HepG2 (cell line): Measurements from ENCODE around the gene KDM1B. TPM values are rescaled to one million over a fixed set of nuclear protein-coding genes. Genes with fewer than 3 reads are reported as not detected.

Experiments used
- AGO2 ChIP-seq: fragments of 200-400 bp; formaldehyde crosslinking; optimal IDR thresholded peaks from 2 replicates; pipeline ENCODE3; 2017; ENCODE audit warnings: mild to moderate bottlenecking, low read depth, low read length, moderate library complexity
- AKAP8 ChIP-seq: sonication (generic); formaldehyde crosslinking; IDR thresholded peaks from 2 replicates; pipeline ENCODE4 v1.5.1; 2020; ENCODE audit warnings: mild to moderate bottlenecking, missing genetic modification reagents
- CENPX ChIP-seq: sonication (generic); formaldehyde crosslinking; IDR thresholded peaks from 2 replicates; pipeline ENCODE4 v1.9.0; 2021; ENCODE audit warnings: mild to moderate bottlenecking, missing genetic modification reagents, moderate library complexity
- DBP ChIP-seq: sonication (generic); formaldehyde crosslinking; IDR thresholded peaks from 2 replicates; pipeline ENCODE4 v1.4.0; 2020; ENCODE audit warnings: missing genetic modification reagents; ENCODE audit errors: not compliant biosample characterization
- FUBP1 ChIP-seq: sonication (generic); formaldehyde crosslinking; IDR thresholded peaks from 2 replicates; pipeline ENCODE4 v1.5.1; 2020; ENCODE audit warnings: missing genetic modification reagents, mild to moderate bottlenecking, borderline replicate concordance
- IRF1 ChIP-seq: sonication (generic); formaldehyde crosslinking; IDR thresholded peaks from 2 replicates; pipeline ENCODE4 v1.4.0; 2020; ENCODE audit warnings: low read depth, mild to moderate bottlenecking, missing genetic modification reagents
- KDM5B ChIP-seq: sonication (generic); formaldehyde crosslinking; IDR thresholded peaks from 2 replicates; pipeline ENCODE4 v1.4.0; 2020; ENCODE audit warnings: missing genetic modification reagents, mild to moderate bottlenecking, borderline replicate concordance
- KLF16 ChIP-seq, 2 experiments: sonication (generic) in 1 of 2; formaldehyde crosslinking in 1 of 2; IDR thresholded peaks; 2 replicates each; pipeline versions ENCODE4 v1.6.1 to v1.8.0; 2016 to 2023; ENCODE audit warnings: missing genetic modification reagents in 2 of 2, missing compliant biosample characterization in 1 of 2
- ONECUT2 ChIP-seq: sonication (generic); formaldehyde crosslinking; IDR thresholded peaks from 2 replicates; pipeline ENCODE4 v1.4.0; 2020; ENCODE audit warnings: missing genetic modification reagents
- PCBP1 ChIP-seq: fragments of 200-400 bp; formaldehyde crosslinking; IDR thresholded peaks from 2 replicates; pipeline ENCODE4 v1.6.1; 2017; ENCODE audit warnings: mild to moderate bottlenecking, low read depth, low read length, borderline replicate concordance
- PHF20 ChIP-seq: sonication (generic); formaldehyde crosslinking; IDR thresholded peaks from 2 replicates; pipeline ENCODE4 v1.5.0; 2020; ENCODE audit warnings: mild to moderate bottlenecking, missing genetic modification reagents
- POLR2A ChIP-seq, 2 experiments: IDR thresholded peaks; 2 replicates each; pipeline ENCODE4 v1.6.1; 2011; ENCODE audit warnings: low read depth in 2 of 2, low read length in 2 of 2, mild to moderate bottlenecking in 1 of 2, moderate library complexity in 1 of 2; ENCODE audit not compliant: insufficient read depth in 1 of 2
- PRDM4 ChIP-seq: sonication (generic); formaldehyde crosslinking; IDR thresholded peaks from 2 replicates; pipeline ENCODE4 v1.9.0; 2021; ENCODE audit warnings: missing genetic modification reagents, borderline replicate concordance
- RXRA ChIP-seq: sonication (generic); formaldehyde crosslinking; IDR thresholded peaks from 2 replicates; pipeline ENCODE4 v1.5.1; 2020; ENCODE audit warnings: missing genetic modification reagents
- ZNF124 ChIP-seq: sonication (generic); formaldehyde crosslinking; IDR thresholded peaks from 2 replicates; pipeline ENCODE4 v1.4.0; 2020; ENCODE audit warnings: missing genetic modification reagents
- ZNF350 ChIP-seq: sonication (generic); formaldehyde crosslinking; IDR thresholded peaks from 2 replicates; pipeline ENCODE4 v1.4.0; 2020; ENCODE audit warnings: mild to moderate bottlenecking, low read depth, missing genetic modification reagents, borderline replicate concordance
- ZNF562 ChIP-seq: sonication (generic); formaldehyde crosslinking; IDR thresholded peaks from 2 replicates; pipeline ENCODE4 v1.8.0; 2022; ENCODE audit warnings: missing genetic modification reagents, borderline replicate concordance
- ZNF639 ChIP-seq: conservative IDR thresholded peaks from 2 replicates; pipeline ENCODE4 v1.6.1; 2018; ENCODE audit warnings: missing genetic modification reagents
- ZNF678 ChIP-seq: sonication (generic); formaldehyde crosslinking; IDR thresholded peaks from 2 replicates; pipeline ENCODE4 v1.4.0; 2020; ENCODE audit warnings: mild to moderate bottlenecking, missing genetic modification reagents
- ZNF776 ChIP-seq: sonication (generic); formaldehyde crosslinking; IDR thresholded peaks from 2 replicates; pipeline ENCODE4 v1.4.0; 2020; ENCODE audit warnings: mild to moderate bottlenecking, missing genetic modification reagents
- ZNF781 ChIP-seq: sonication (generic); formaldehyde crosslinking; IDR thresholded peaks from 2 replicates; pipeline ENCODE4 v1.5.1; 2020; ENCODE audit warnings: borderline replicate concordance, mild to moderate bottlenecking, missing genetic modification reagents; ENCODE audit errors: not compliant biosample characterization
- polyA plus RNA-seq, 8 experiments: library from polyadenylated mRNA; depleted of rRNA in 3 of 8; stranded (reverse) in 7 of 8; unstranded in 1 of 8; fragments of >200 nt; fragmentation: Illumina TruSeq in 4 of 8; extraction: Trizol in 4 of 8; gene quantifications; 2 replicates each; pipeline versions ENCODE4 v1.2.1 to v1.2.3, GENCODE V29; 2011 to 2016; ENCODE audit warnings: low read depth in 4 of 8, missing spikeins in 1 of 8, mixed read lengths in 1 of 8; ENCODE audit not compliant: insufficient read depth in 1 of 8
- total RNA-seq, 5 experiments: library from RNA; depleted of rRNA; stranded (reverse); fragments of >200 nt; fragmentation: Illumina TruSeq; extraction: Trizol; gene quantifications; 2 replicates each; pipeline ENCODE4 v1.2.3, GENCODE V29; 2016; ENCODE audit warnings: low read depth in 1 of 5

The KDM1B gene
- total and polyA plus RNA-seq, 2 of the 13 experiments (the other 11 are each of a cell fraction or from before 2014, with no cell fraction given): 9.8 to 13.2 TPM

GRCh38 chr6:18122128-18123093 lies 32.8 kb upstream of the KDM1B start, which contains the start of gene NHLRC1 (continued):
- TF ChIP-seq FUBP1 (CRISPR knock-in tag) (no peak), ZNF776 (CRISPR knock-in tag) (peak; percentile 100), AGO2 (no peak), DBP (CRISPR knock-in tag) (no peak), PHF20 (CRISPR knock-in tag) (no peak; the same call in 1 of the 2 replicates), PRDM4 (CRISPR knock-in tag) (no peak), CENPX (CRISPR knock-in tag) (no peak), PCBP1 (no peak), POLR2A (IDR thresholded peaks at IDR 0.05; ENCODE audit: insufficient read depth in 1 of 2, low read depth in 2 of 2, low read length in 2 of 2) (no peak; a peak in 1 of 4 replicates), ZNF124 (CRISPR knock-in tag) (peak; percentile 86; the same call in 1 of the 2 replicates), KLF16 (CRISPR knock-in tag; IDR thresholded peaks at IDR 0.05) (peak in 1 of 2 experiments; percentile 96; a peak in 2 of 4 replicates), ZNF350 (CRISPR knock-in tag) (peak; percentile 95), AKAP8 (CRISPR knock-in tag) (peak; percentile 97), ZNF639 (peak; percentile 92), KDM5B (CRISPR knock-in tag) (peak; percentile 98), ZNF781 (CRISPR knock-in tag) (peak; percentile 96), ZNF562 (CRISPR knock-in tag) (peak; percentile 54; the same call in 1 of the 2 replicates), ZNF678 (peak; percentile 93; the same call in 1 of the 2 replicates), IRF1 (peak; percentile 90; the same call in 1 of the 2 replicates), ONECUT2 (no peak), RXRA (peak; percentile 100)
